GM18505 (cell line): ENCODE measurements around the gene WDR36.

Source experiments
- ATAC-seq: cut with Tn5 transposase; IDR thresholded peaks from one replicate; pipeline ENCODE4 v1.9.1; 2021; ENCODE audit not compliant: unreplicated experiment
- POLR2A ChIP-seq: IDR thresholded peaks from 4 replicates; pipeline ENCODE4 v1.6.1; 2011; ENCODE audit warnings: borderline replicate concordance; ENCODE audit not compliant: insufficient read depth, insufficient read length; ENCODE audit errors: extremely low read depth

The WDR36 gene

GRCh38 chr5:111072949-111073682 is 19.0 kb upstream of the WDR36 start:
- TF ChIP-seq POLR2A = no peak
- ATAC-seq = peak; percentile 84

GRCh38 chr5:111074244-111074643 is 17.9 kb upstream of the WDR36 start:
- no peak for ATAC-seq
- no peak for TF ChIP-seq POLR2A

GRCh38 chr5:111075520-111075919 is 16.6 kb upstream of the WDR36 start:
- no peak for TF ChIP-seq POLR2A
- ATAC-seq = no peak

GRCh38 chr5:111076091-111076490 is 16.1 kb upstream of the WDR36 start:
- ATAC-seq = no peak
- no peak for TF ChIP-seq POLR2A

- no peak for ATAC-seq
- no peak for TF ChIP-seq POLR2A
Observed at GRCh38 chr5:111077678-111078077, 14.5 kb upstream of the WDR36 start.

- no peak for ATAC-seq
- TF ChIP-seq POLR2A = no peak
Observed at GRCh38 chr5:111079846-111080245, 12.3 kb upstream of the WDR36 start.

- ATAC-seq = peak; percentile 89
- TF ChIP-seq POLR2A = no peak
Observed at GRCh38 chr5:111083323-111083722, 8.8 kb upstream of the WDR36 start.

- TF ChIP-seq POLR2A = no peak
- no peak for ATAC-seq
Observed at GRCh38 chr5:111095982-111096381, 3.8 kb downstream of the WDR36 start.

GRCh38 chr5:111099058-111099778 is 7.1 kb downstream of the WDR36 start:
- TF ChIP-seq POLR2A = no peak

GRCh38 chr5:111106320-111106948 is 14.3 kb downstream of the WDR36 start:
- no peak for TF ChIP-seq POLR2A

More at GRCh38 chr5:111099058-111099778, 7.1 kb downstream of the WDR36 start:
- no peak for ATAC-seq

GRCh38 chr5:111107371-111107770 is 15.2 kb downstream of the WDR36 start:
- no peak for ATAC-seq
- TF ChIP-seq POLR2A = no peak

More at GRCh38 chr5:111106320-111106948, 14.3 kb downstream of the WDR36 start:
- no peak for ATAC-seq

- TF ChIP-seq POLR2A = no peak
Observed at GRCh38 chr5:111111956-111112355, 19.8 kb downstream of the WDR36 start.

GRCh38 chr5:111113678-111114077 is 21.5 kb downstream of the WDR36 start:
- TF ChIP-seq POLR2A = no peak

More at GRCh38 chr5:111111956-111112355, 19.8 kb downstream of the WDR36 start:
- no peak for ATAC-seq

More at GRCh38 chr5:111113678-111114077, 21.5 kb downstream of the WDR36 start:
- no peak for ATAC-seq
